HG03442 (cell line): Measurements from ENCODE around the gene MORN4.

Source experiments
- ATAC-seq: cut with Tn5 transposase; IDR thresholded peaks from one replicate; pipeline ENCODE4 v1.9.1; 2021; ENCODE audit warnings: mild to moderate bottlenecking, moderate library complexity; ENCODE audit not compliant: unreplicated experiment

MORN4 gene

GRCh38 chr10:97575127-97575668 is 58.1 kb downstream of the MORN4 start:
- no peak for ATAC-seq

- ATAC-seq, result no peak
Measured at GRCh38 chr10:97574374-97575126, 58.8 kb downstream of the MORN4 start.

- ATAC-seq, result no peak
Measured at GRCh38 chr10:97573672-97574071, 59.6 kb downstream of the MORN4 start.

- ATAC-seq, result no peak
Measured at GRCh38 chr10:97573021-97573420, 60.3 kb downstream of the MORN4 start.

- peak; percentile 74 for ATAC-seq
Measured at GRCh38 chr10:97572214-97572989, 60.9 kb downstream of the MORN4 start, which contains the start of gene ANKRD2. TSS of gene ANKRD2 (plus strand) at chr10:97572779. CDS start at chr10:97572789, 10 bp downstream.

GRCh38 chr10:97571622-97572021 is 61.7 kb downstream of the MORN4 start:
- ATAC-seq, result no peak

GRCh38 chr10:97570789-97571471 is 62.4 kb downstream of the MORN4 start:
- no peak for ATAC-seq

GRCh38 chr10:97570146-97570788 is 63.0 kb downstream of the MORN4 start:
- ATAC-seq, result no peak

GRCh38 chr10:97567891-97568290 is 65.4 kb downstream of the MORN4 start:
- ATAC-seq, result no peak

- ATAC-seq, result no peak
Measured at GRCh38 chr10:97566336-97566996, 66.8 kb downstream of the MORN4 start.

GRCh38 chr10:97564776-97565175 is 68.5 kb downstream of the MORN4 start:
- ATAC-seq, result no peak
